ENCODE measurements around the gene PI16. TPM values are rescaled to one million over a fixed set of nuclear protein-coding genes. Genes with fewer than 3 reads are reported as not detected.

PI16 gene
- total RNA-seq, 1 donor: 6.3 TPM

DNA sequence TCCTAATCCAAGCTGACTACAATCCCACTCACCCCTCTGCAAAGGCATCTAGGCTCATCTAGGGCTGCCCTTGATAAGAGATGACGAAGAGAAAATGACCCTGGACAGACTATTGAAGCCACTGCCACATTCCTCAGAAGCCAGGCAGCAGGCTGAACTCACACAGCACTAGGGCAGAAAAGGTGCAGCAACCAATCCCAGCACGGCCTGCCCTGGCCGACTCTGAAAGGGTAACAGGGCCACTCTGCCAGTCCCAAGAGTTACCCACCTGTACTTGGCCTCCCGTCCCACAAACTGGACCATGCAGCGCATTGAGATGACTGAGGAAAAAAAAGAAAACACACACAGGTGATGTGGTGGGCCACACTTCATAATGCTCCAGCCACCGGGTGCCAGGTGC is 22.4 kb downstream of the PI16 start:
- TF ChIP-seq, protein P1, sequence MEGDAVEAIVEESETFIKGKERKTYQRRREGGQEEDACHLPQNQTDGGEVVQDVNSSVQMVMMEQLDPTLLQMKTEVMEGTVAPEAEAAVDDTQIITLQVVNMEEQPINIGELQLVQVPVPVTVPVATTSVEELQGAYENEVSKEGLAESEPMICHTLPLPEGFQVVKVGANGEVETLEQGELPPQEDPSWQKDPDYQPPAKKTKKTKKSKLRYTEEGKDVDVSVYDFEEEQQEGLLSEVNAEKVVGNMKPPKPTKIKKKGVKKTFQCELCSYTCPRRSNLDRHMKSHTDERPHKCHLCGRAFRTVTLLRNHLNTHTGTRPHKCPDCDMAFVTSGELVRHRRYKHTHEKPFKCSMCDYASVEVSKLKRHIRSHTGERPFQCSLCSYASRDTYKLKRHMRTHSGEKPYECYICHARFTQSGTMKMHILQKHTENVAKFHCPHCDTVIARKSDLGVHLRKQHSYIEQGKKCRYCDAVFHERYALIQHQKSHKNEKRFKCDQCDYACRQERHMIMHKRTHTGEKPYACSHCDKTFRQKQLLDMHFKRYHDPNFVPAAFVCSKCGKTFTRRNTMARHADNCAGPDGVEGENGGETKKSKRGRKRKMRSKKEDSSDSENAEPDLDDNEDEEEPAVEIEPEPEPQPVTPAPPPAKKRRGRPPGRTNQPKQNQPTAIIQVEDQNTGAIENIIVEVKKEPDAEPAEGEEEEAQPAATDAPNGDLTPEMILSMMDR (IDR thresholded peaks at IDR 0.05; ENCODE audit: insufficient read depth, low read length): no peak
- DNase-seq (ENCODE audit: low read depth): no peak

GRCh38 chr6:36977470-36977941 is 23.0 kb downstream of the PI16 start:
- H3K4me3 ChIP-seq (ENCODE audit: low read depth, low read length): no peak overlapping the region
- DNase-seq (ENCODE audit: low read depth): no peak
- TF ChIP-seq, protein P1 (IDR thresholded peaks at IDR 0.05; ENCODE audit: insufficient read depth, low read length): peak; percentile 53

More for the DNA sequence above, 22.4 kb downstream of the PI16 start:
- no peak overlapping the region for H3K4me3 ChIP-seq (ENCODE audit: low read depth, low read length)

DNA sequence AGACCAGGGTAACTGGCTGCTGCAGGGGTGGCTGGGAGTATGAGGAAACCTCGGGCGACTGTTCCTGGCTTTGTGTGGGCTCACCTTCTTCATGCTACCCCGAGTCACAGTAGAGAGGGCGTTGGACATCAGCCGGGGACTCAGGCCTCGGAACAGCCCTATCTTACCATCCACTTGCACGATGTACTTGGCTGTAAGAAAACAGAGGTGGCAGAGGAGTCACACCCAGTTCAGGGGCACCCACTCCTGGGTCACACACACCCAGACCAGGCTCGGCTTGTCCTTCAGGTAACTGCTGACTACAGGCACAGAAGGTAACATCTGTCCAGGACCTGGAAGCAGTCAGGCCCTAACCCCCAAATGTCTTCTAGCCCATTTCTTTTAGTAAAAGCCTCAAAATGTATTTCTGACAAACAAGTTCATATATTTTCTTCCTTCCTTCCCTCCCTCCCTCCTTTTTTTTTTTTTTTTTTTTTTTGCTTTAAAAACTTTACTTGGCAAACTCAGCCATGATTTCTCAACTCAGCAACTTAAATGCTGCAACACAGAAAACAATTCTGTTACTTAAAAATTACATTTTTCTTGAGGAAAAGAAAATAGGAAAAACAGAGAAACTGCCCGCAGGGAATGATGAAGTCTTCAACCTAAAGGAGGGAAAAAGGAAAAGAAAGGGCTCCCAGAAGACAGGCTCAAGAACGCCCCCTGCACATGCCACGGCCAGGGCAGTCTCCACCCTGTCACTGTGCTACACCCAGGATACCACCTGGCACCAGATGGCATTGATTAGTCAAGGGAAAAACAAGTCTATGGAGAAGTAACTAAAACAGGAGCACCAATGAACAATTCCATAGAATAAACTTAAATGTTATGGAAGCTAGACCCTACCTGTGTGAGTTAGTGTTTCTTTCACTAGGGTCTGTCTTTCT is 24.1 kb downstream of the PI16 start:
- H3K4me3 ChIP-seq (ENCODE audit: low read depth, low read length): no peak overlapping the region
- DNase-seq (ENCODE audit: low read depth): peak; percentile 37
- TF ChIP-seq, protein P1 (IDR thresholded peaks at IDR 0.05; ENCODE audit: insufficient read depth, low read length): no peak

GRCh38 chr6:36979347-36979742 is 24.8 kb downstream of the PI16 start:
- H3K4me3 ChIP-seq (ENCODE audit: low read depth, low read length): no peak overlapping the region
- DNase-seq (ENCODE audit: low read depth): peak; percentile 75
- TF ChIP-seq, protein P1 (IDR thresholded peaks at IDR 0.05; ENCODE audit: insufficient read depth, low read length): peak; percentile 91

GRCh38 chr6:36980129-36980528 is 25.6 kb downstream of the PI16 start:
- no peak overlapping the region for H3K4me3 ChIP-seq (ENCODE audit: low read depth, low read length)
- DNase-seq (ENCODE audit: low read depth): no peak
- TF ChIP-seq, protein P1 (IDR thresholded peaks at IDR 0.05; ENCODE audit: insufficient read depth, low read length): no peak

GRCh38 chr6:36980876-36981619 is 26.5 kb downstream of the PI16 start:
- no peak overlapping the region for H3K4me3 ChIP-seq (ENCODE audit: low read depth, low read length)
- TF ChIP-seq, protein P1 (IDR thresholded peaks at IDR 0.05; ENCODE audit: insufficient read depth, low read length): peak; percentile 10
- no peak for DNase-seq (ENCODE audit: low read depth)

Measured in fibroblast of the aortic adventitia (primary cell).